H1 (cell line): ENCODE measurements around the gene ENAH.

ENCODE experiments used
- EP300 ChIP-seq, 2 experiments: IDR thresholded peaks; 1 replicate in 1 of 2; 2 replicates in 1 of 2; pipeline ENCODE4 v1.6.1; 2011 to 2012; ENCODE audit warnings: low read depth in 2 of 2, low read length in 2 of 2, mild to moderate bottlenecking in 2 of 2, borderline replicate concordance in 1 of 2, inconsistent platforms in 1 of 2, moderate library complexity in 1 of 2
- GABPA ChIP-seq: IDR thresholded peaks from 2 replicates; pipeline ENCODE4 v1.6.1; 2011; ENCODE audit warnings: mild to moderate bottlenecking, low read length, moderate library complexity, borderline replicate concordance; ENCODE audit not compliant: insufficient read depth
- POLR2AphosphoS5 ChIP-seq: IDR thresholded peaks from 2 replicates; pipeline ENCODE4 v1.6.1; 2011; ENCODE audit warnings: low read depth, low read length
- POU5F1 ChIP-seq: IDR thresholded peaks from 2 replicates; pipeline ENCODE4 v1.6.1; 2011; ENCODE audit warnings: low read depth, mild to moderate bottlenecking, low read length, moderate library complexity
- ZNF274 ChIP-seq: IDR thresholded peaks from 2 replicates; pipeline ENCODE4 v1.7.0; 2012; ENCODE audit warnings: low read length, borderline replicate concordance; ENCODE audit errors: extremely low read depth
- TF ChIP-seq, protein P1 (sequence below): IDR thresholded peaks from 2 replicates; pipeline ENCODE4 v1.6.1; 2011; ENCODE audit warnings: low read depth, mild to moderate bottlenecking, low read length; ENCODE audit not compliant: insufficient read depth
- TF ChIP-seq, protein P2 (sequence below), 3 experiments: IDR thresholded peaks; 1 replicate in 2 of 3; 2 replicates in 1 of 3; pipeline versions ENCODE4 v1.5.1 to v1.6.1; 2011; ENCODE audit warnings: low read length in 3 of 3, mild to moderate bottlenecking in 3 of 3, inconsistent platforms in 2 of 3, low read depth in 1 of 3, moderate library complexity in 1 of 3; ENCODE audit not compliant: insufficient read depth in 1 of 3; ENCODE audit errors: control extremely low read depth in 1 of 3
- TF ChIP-seq, protein P3 (sequence below): IDR thresholded peaks from 2 replicates; pipeline ENCODE4 v1.6.1; 2012; ENCODE audit warnings: inconsistent platforms

DNA sequence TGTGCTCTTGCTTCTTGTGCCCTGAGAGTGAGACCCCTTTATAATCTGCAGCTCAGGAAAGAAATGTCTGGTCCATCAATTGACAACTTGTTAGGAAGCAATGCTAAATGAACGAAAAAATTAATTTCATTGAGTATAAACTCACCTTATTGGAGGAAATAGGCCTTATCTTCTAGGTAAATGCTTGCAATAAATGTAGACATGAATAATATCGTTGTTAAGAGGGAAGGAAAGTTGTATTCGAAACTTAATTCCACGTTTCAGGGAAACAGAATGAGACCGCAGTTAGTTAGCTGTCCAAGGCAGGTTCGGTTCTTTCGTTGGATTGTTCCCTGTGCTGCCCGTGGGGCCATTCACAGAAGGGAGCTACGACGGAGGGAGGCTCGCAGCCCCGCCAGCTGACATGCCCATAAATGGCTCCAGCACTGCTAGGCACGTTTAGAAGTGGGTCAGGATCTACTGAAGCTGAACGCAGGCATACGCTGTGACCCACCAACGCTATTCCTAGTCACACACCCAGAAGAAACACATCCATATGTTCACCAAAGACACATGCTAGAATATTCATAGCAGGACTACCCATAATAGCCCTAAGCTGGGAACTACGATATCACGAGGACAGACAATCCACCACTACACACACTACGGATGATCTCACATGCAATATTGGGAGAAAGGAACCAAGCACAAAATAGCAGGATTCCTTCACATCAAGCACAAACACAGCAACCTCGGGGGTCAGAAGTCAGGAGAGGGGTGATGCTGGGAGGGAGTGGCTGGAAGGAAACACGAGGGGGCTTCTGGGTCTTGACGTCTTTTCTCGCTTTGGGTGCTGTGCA is 168.9 kb downstream of the ENAH start:
- TF ChIP-seq, protein P1, sequence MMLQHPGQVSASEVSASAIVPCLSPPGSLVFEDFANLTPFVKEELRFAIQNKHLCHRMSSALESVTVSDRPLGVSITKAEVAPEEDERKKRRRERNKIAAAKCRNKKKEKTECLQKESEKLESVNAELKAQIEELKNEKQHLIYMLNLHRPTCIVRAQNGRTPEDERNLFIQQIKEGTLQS, result no peak
- TF ChIP-seq, protein P2, sequence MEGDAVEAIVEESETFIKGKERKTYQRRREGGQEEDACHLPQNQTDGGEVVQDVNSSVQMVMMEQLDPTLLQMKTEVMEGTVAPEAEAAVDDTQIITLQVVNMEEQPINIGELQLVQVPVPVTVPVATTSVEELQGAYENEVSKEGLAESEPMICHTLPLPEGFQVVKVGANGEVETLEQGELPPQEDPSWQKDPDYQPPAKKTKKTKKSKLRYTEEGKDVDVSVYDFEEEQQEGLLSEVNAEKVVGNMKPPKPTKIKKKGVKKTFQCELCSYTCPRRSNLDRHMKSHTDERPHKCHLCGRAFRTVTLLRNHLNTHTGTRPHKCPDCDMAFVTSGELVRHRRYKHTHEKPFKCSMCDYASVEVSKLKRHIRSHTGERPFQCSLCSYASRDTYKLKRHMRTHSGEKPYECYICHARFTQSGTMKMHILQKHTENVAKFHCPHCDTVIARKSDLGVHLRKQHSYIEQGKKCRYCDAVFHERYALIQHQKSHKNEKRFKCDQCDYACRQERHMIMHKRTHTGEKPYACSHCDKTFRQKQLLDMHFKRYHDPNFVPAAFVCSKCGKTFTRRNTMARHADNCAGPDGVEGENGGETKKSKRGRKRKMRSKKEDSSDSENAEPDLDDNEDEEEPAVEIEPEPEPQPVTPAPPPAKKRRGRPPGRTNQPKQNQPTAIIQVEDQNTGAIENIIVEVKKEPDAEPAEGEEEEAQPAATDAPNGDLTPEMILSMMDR (IDR thresholded peaks at IDR 0.05; ENCODE audit: control extremely low read depth in 1 of 3, insufficient read depth in 1 of 3, low read depth in 1 of 3, low read length in 3 of 3), result no peak
- TF ChIP-seq GABPA (no peak), EP300 (IDR thresholded peaks at IDR 0.05; ENCODE audit: borderline replicate concordance in 1 of 2, low read depth in 2 of 2, low read length in 2 of 2) (no peak), POU5F1 (no peak), ZNF274 (no peak), POLR2AphosphoS5 (no peak)
- TF ChIP-seq, protein P3, sequence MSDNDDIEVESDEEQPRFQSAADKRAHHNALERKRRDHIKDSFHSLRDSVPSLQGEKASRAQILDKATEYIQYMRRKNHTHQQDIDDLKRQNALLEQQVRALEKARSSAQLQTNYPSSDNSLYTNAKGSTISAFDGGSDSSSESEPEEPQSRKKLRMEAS, result no peak
